Mucosa of descending colon (tissue), 3 donors: ENCODE measurements around the gene SCRN1. TPM values are rescaled to one million over a fixed set of nuclear protein-coding genes. Genes with fewer than 3 reads are reported as not detected.

ENCODE experiments used
- ATAC-seq: fragments of 200-7000 bp; cut with Tn5 transposase; one replicate; pipeline ENCODE4 v1.9.1; 2020; ENCODE audit warnings: mild to moderate bottlenecking, moderate library complexity
- DNase-seq, 3 donors: peaks; one replicate each; pipeline ENCODE4 v3.0.0-alpha.2; 2020
- H3K36me3 ChIP-seq: fragments of 200-600 bp; one replicate; pipeline ENCODE4 v1.8.0; 2021; ENCODE audit warnings: low read depth, mild to moderate bottlenecking
- H3K4me1 ChIP-seq: fragments of 200-600 bp; one replicate; pipeline ENCODE4 v1.8.0; 2021; ENCODE audit warnings: low read depth, mild to moderate bottlenecking
- H3K4me3 ChIP-seq: fragments of 200-600 bp; one replicate; pipeline ENCODE4 v1.8.0; 2021; ENCODE audit warnings: mild to moderate bottlenecking
- H3K9me3 ChIP-seq: fragments of 200-600 bp; one replicate; pipeline ENCODE4 v1.8.0; 2021; ENCODE audit warnings: mild to moderate bottlenecking
- CTCF ChIP-seq: fragments of 200-600 bp; IDR thresholded peaks from one replicate; pipeline ENCODE4 v1.8.0; 2022; ENCODE audit warnings: antibody characterized with exemption, mild to moderate bottlenecking
- intact Hi-C, 2 donors: fragments of 100-400 bp; cut with DNase I in 1 of 2; cut with micrococcal nuclease in 1 of 2; formaldehyde crosslinking; loops; one replicate each; pipeline versions ENCODE4 v1.11.0 to v1.11.1; 2022; cut with DNase I, micrococcal nuclease
- total RNA-seq, 3 donors: library from RNA; stranded (reverse); fragmentation: NEBNext Ultra II Directional in 2 of 3; extraction: Animal tissue kit (Norgen Biotek cat#: 25700) in 2 of 3; gene quantifications; one replicate each; pipeline versions ENCODE4 v1.2.1 to v1.2.4, GENCODE V29; 2021 to 2023
- donor health status: DM: no; HTN: no; CAD: no; lungs with moderate emphysema.
- donor health status: DM: no; HTN: no; CAD: no.
- donor health status: DM: no; HTN: yes; CAD: no.

Gene SCRN1
- total RNA-seq, 3 donors from 2014 or later, result 6.4 to 60.2 (median 11.2) TPM

- peak; percentile 38 to 57 (median 55) for DNase-seq
- ATAC-seq, result peak; percentile 80
- intact Hi-C loops, result no loop called here
- no peaks in the 10 kb centered on the region for H3K9me3 ChIP-seq
- H3K4me3 ChIP-seq, result no peak overlapping the region
- peaks cover 10% of the 10 kb centered on the region for H3K4me1 ChIP-seq
- TF ChIP-seq CTCF, result no peak
- no peaks in the 10 kb centered on the region for H3K36me3 ChIP-seq
These were observed 105.9 kb downstream of the SCRN1 start for GRCh38 chr7:29883462-29884398.

GRCh38 chr7:29882481-29882880, 107.1 kb downstream of the SCRN1 start:
- DNase-seq (no peak), ATAC-seq (no peak)
- intact Hi-C loops, result no loop called here
- no peaks in the 10 kb centered on the region for H3K9me3 ChIP-seq
- no peak for TF ChIP-seq CTCF
- no peak overlapping the region for H3K4me3 ChIP-seq
- H3K36me3 ChIP-seq, result no peaks in the 10 kb centered on the region
- H3K4me1 ChIP-seq, result peaks cover 10% of the 10 kb centered on the region

DNA sequence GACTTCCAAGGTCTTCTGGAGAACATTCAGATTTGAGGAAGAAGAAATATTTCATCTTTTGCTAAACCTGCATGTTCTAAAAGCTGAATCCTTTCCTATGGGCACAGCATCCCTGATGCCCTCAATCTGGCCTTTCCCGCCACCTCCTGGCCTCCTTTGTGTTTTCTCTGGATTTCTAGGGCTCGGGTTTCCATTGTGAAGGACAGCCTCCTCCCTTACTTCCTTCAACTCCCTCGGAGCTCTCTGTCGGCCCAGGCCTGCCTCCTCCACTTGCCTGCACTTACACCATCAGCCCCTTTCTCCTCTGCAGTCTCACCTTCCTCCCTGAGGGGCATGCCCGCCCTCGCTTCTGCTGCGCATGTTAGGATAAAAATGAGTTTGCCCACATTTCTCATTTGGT, 107.9 kb downstream of the SCRN1 start:
- TF ChIP-seq CTCF, result no peak
- no peak for DNase-seq
- Histone ChIP-seq H3K4me3 (no peak overlapping the region), H3K9me3 (no peaks in the 10 kb centered on the region), H3K4me1 (peaks cover 10% of the 10 kb centered on the region), H3K36me3 (no peaks in the 10 kb centered on the region)
- no peak for ATAC-seq
- intact Hi-C loops, result no loop called here

DNA sequence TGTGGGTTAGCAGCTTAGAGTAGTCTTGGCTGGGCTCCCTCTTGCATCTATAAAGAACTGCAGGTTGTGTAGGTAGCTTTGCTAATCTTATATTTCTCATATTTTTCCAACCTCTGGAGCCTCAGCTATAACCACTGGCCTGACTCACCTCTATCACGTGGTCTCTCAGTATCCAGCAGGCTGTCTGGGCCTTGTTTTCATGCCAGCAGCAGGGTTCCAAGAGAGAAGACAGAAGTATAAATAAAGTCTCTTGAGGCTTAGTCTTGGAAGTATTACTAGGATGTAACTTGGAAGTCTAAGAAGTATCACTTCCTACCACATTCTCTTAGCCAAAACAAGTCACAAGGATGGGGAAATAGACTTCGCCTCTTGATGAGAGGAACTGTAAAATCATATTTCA, 110.0 kb downstream of the SCRN1 start:
- Histone ChIP-seq H3K4me1 (peaks cover 6% of the 10 kb centered on the region), H3K9me3 (no peaks in the 10 kb centered on the region), H3K4me3 (no peak overlapping the region), H3K36me3 (no peaks in the 10 kb centered on the region)
- TF ChIP-seq CTCF, result no peak
- DNase-seq, result no peak
- no peak for ATAC-seq
- intact Hi-C loops, result no loop called here

DNA sequence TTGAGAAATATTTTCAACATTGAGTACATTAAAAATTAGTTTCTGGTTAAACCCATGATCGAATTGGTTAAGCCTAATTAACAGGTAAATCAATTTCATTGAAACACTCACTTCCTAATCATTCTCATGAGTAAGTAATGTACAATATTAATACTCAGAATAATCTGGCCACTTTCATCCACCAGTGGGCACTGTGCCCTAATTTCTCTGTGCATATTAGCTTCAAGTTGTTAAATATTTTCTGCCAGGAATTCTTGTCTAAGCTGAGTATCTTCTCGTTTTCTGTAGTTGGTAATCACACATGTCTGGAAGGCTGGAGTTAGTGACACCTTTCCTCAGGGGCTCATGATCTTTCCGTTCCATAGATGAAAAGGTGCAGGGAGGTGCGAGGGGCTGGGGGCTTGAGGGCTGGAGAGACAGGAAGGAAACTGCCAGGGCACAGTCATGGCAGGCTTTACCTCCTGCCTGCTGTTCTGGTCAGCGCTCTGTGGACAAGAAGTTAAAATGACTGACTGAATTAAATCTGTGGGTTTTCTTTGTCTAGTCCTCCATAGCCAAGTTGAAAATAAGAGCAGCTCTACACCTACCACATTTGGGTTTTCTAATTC, 111.4 kb downstream of the SCRN1 start:
- ATAC-seq, result no peak

More for the DNA sequence above, 111.4 kb downstream of the SCRN1 start:
- no peak for TF ChIP-seq CTCF
- H3K4me1 ChIP-seq, result peaks cover under 1% of the 10 kb centered on the region
- peak in 1 of 3 donors; percentile 53 for DNase-seq
- H3K4me3 ChIP-seq, result no peak overlapping the region
- H3K36me3 ChIP-seq, result no peaks in the 10 kb centered on the region
- intact Hi-C loops, result no loop called here
- H3K9me3 ChIP-seq, result no peaks in the 10 kb centered on the region
